Ovary (tissue), 9 donors: Measurements from ENCODE around the gene HYOU1. TPM values are rescaled to one million over a fixed set of nuclear protein-coding genes. Genes with fewer than 3 reads are reported as not detected.

Experiments used
- DNase-seq, 5 donors: peaks; one replicate each; pipeline ENCODE4 v3.0.0-alpha.2; 2019 to 2020
- H3K27ac ChIP-seq, 2 donors: fragments of 200-600 bp; one replicate each; pipeline versions ENCODE4 v1.5.1 to v1.8.0; 2019 to 2022
- H3K27me3 ChIP-seq: fragments of 200-600 bp; one replicate; pipeline ENCODE4 v1.8.0; 2022
- H3K36me3 ChIP-seq: fragments of 200-600 bp; sonication (generic); one replicate; pipeline ENCODE4 v1.5.1; 2019
- H3K4me1 ChIP-seq: one replicate; pipeline ENCODE4 v1.8.1; 2013; ENCODE audit warnings: mild to moderate bottlenecking, moderate library complexity; ENCODE audit not compliant: insufficient read depth
- H3K4me3 ChIP-seq: fragments of 200-600 bp; sonication (generic); one replicate; pipeline ENCODE4 v1.5.1; 2017
- H3K9me3 ChIP-seq, 2 donors: fragments of 200-600 bp in 1 of 2; sonication (generic) in 1 of 2; one replicate each; pipeline versions ENCODE4 v1.5.1 to v1.8.1; 2013 to 2019; ENCODE audit warnings: mild to moderate bottlenecking in 1 of 2, moderate library complexity in 1 of 2
- CTCF ChIP-seq, 3 donors: fragments of 450-650 bp in 2 of 3; fragments of 200-600 bp in 1 of 3; IDR thresholded peaks; one replicate each; pipeline versions ENCODE4 v1.5.1 to v1.8.0; 2016 to 2022; ENCODE audit warnings: antibody characterized with exemption in 3 of 3, mild to moderate bottlenecking in 1 of 3
- EP300 ChIP-seq: sonication (generic); formaldehyde crosslinking; IDR thresholded peaks from one replicate; pipeline ENCODE4 v1.6.1; 2017; ENCODE audit warnings: antibody characterized with exemption
- POLR2A ChIP-seq: fragments of 450-650 bp; IDR thresholded peaks from one replicate; pipeline ENCODE4 v1.6.1; 2017; ENCODE audit warnings: antibody characterized with exemption, mild to moderate bottlenecking, moderate library complexity
- WGBS, 3 donors: extraction: QIAGEN DNeasy Blood & Tissue Kit in 1 of 3; methylation state at CpG; one replicate each; pipeline versions ENCODE4 v1.1.5 to v1.1.7; 2013 to 2017; 5-methylcytosine and 5-hydroxymethylcytosine counted together
- intact Hi-C, 4 donors: fragments of 100-400 bp; cut with DNase I; formaldehyde crosslinking; loops; one replicate each; pipeline versions ENCODE4 v1.11.0 to v1.15.1; 2022 to 2023
- polyA plus RNA-seq, 2 donors: library from polyadenylated mRNA; stranded (reverse); fragments of 200-250 nt in 1 of 2; fragments of 350-450 nt in 1 of 2; fragmentation: Illumina TruSeq in 1 of 2; extraction: RNeasy Lipid Tissue Mini Kit (QIAGEN cat#74804) in 1 of 2; gene quantifications; one replicate each; pipeline ENCODE4 v1.2.3, GENCODE V29; 2013 to 2014
- total RNA-seq, 7 donors: library from RNA; depleted of rRNA in 2 of 7; stranded (reverse); fragments of >200 nt in 2 of 7; fragmentation: NEBNext Ultra II Directional in 3 of 7; extraction: Animal tissue kit (Norgen Biotek cat#: 25700) in 3 of 7; gene quantifications; one replicate each; pipeline versions ENCODE4 v1.1.0 to v1.2.4, GENCODE V29; 2016 to 2023
- donor health status: DM: no; HTN: no; CAD: no; lungs with moderate emphysema.
- donor health status: DM: no; HTN: no; CAD: no.
- donor health status: Bipolar disorder and iron deficiency.
- donor health status: DM: yes; HTN: yes; CAD: no.
- donor health status: DM: no; HTN: no; CAD: no.
- donor health status: DM: yes; HTN: yes; CAD: no.

HYOU1 gene
- total and polyA plus RNA-seq, 9 donors: 26.5 to 156 (median 69.7) TPM

GRCh38 chr11:119101759-119102423 lies 44.9 kb upstream of the HYOU1 start, which contains the start of gene DPAGT1:
Gene DPAGT1, minus strand, starts transcription at chr11:119101853. Its CDS starts 198 bp downstream, at chr11:119101655.
- peaks cover 14% of the 10 kb centered on the region for H3K4me1 ChIP-seq
- H3K27me3 ChIP-seq: no peaks in the 10 kb centered on the region
- no peaks in the 10 kb centered on the region for H3K9me3 ChIP-seq
- DNase-seq: peak; percentile 87 to 93 (median 88)
- TF ChIP-seq POLR2A: no peak
- TF ChIP-seq EP300: peak; percentile 62
- H3K36me3 ChIP-seq: no peaks in the 10 kb centered on the region
- intact Hi-C loops: loop anchor here in 1 of 4 donors (10.0 kb wide), 1 partner anchor 93 kb away; no protein-coding TSS in a partner anchor
- 0 to 1% (median 0%) methylated on average over 32 of the region's 32 CpGs for WGBS, 3 donors
- H3K27ac ChIP-seq: peak within 1 kb of the TSS; percentile 76 to 89
- H3K4me3 ChIP-seq: peak within 1 kb of the TSS; percentile 82

GRCh38 chr11:119100994-119101758 lies 44.2 kb upstream of the HYOU1 start:
- TF ChIP-seq EP300 (no peak), POLR2A (no peak), CTCF (IDR thresholded peaks at IDR 0.05) (no peak)
- Histone ChIP-seq H3K27me3 (no peaks in the 10 kb centered on the region), H3K4me3 (peak overlapping the region; percentile 82), H3K4me1 (peaks cover 12% of the 10 kb centered on the region), H3K27ac (peak overlapping the region; percentile 76 to 89), H3K9me3 (no peaks in the 10 kb centered on the region), H3K36me3 (no peaks in the 10 kb centered on the region)
- intact Hi-C loops: loop anchor here in 1 of 4 donors (10.0 kb wide), 1 partner anchor 94 kb away; no protein-coding TSS in a partner anchor
- WGBS, 3 donors: 0 to 1% (median 1%) methylated on average over 29 of the region's 29 CpGs
- peak in 2 of 5 donors; percentile 42 to 48 for DNase-seq

GRCh38 chr11:119100246-119100970 lies 43.4 kb upstream of the HYOU1 start:
- no peak overlapping the region for H3K27ac ChIP-seq
- 40 to 48% (median 42%) methylated on average over 11 of the region's 11 CpGs for WGBS, 3 donors
- no peak for TF ChIP-seq POLR2A

GRCh38 chr11:119099711-119100110 lies 42.7 kb upstream of the HYOU1 start:
- no peaks in the 10 kb centered on the region for H3K36me3 ChIP-seq
- intact Hi-C loops: loop anchor here in 2 of 4 donors (10.0 kb wide), 2 partner anchors 95 to 235 kb away; partner anchors contain the start of gene RNF26 (in 1 of the 2)
- no peak for DNase-seq
- H3K27me3 ChIP-seq: no peaks in the 10 kb centered on the region
- peaks cover 12% of the 10 kb centered on the region for H3K4me1 ChIP-seq
- H3K4me3 ChIP-seq: no peak overlapping the region
- no peaks in the 10 kb centered on the region for H3K9me3 ChIP-seq
- TF ChIP-seq EP300 (no peak), CTCF (IDR thresholded peaks at IDR 0.05) (no peak), POLR2A (no peak)
- no peak overlapping the region for H3K27ac ChIP-seq
- WGBS, 3 donors: 71 to 76% (median 74%) methylated on average over 6 of the region's 6 CpGs

More at GRCh38 chr11:119100246-119100970, 43.4 kb upstream of the HYOU1 start:
- intact Hi-C loops: loop anchor here in 1 of 4 donors (10.0 kb wide), 1 partner anchor 94 kb away; no protein-coding TSS in a partner anchor
- Histone ChIP-seq H3K4me1 (peaks cover 12% of the 10 kb centered on the region), H3K4me3 (peak overlapping the region; percentile 82), H3K27me3 (no peaks in the 10 kb centered on the region), H3K36me3 (no peaks in the 10 kb centered on the region), H3K9me3 (no peaks in the 10 kb centered on the region)
- DNase-seq: no peak
